Measurements from ENCODE around the gene CNGA2.

GRCh38 chrX:151712253-151712652 is 22.3 kb upstream of the CNGA2 start:
- no peak for TF ChIP-seq MAX (IDR thresholded peaks at IDR 0.05; ENCODE audit: insufficient read depth, insufficient read length)
- TF ChIP-seq CTCF (IDR thresholded peaks at IDR 0.05; ENCODE audit: extremely low read depth in 1 of 2, insufficient read depth in 1 of 2, low read depth in 1 of 2, low read length in 2 of 2): no peak
- TF ChIP-seq EZH2 (IDR thresholded peaks at IDR 0.05; ENCODE audit: borderline replicate concordance, low read depth, low read length, severe bottlenecking): no peak
- TF ChIP-seq POLR2A (IDR thresholded peaks at IDR 0.05; ENCODE audit: low read depth, low read length): no peak
